AG04449 (cell line): ENCODE results near the gene ENG.

Experiments
- CTCF ChIA-PET: fragments of 350-600 bp; formaldehyde crosslinking; extraction: SDS; loops from one replicate; lab custom pipeline; 2021; ENCODE audit warnings: antibody characterized with exemption; lab: Yijun Ruan, JAX
- POLR2A ChIA-PET: fragments of 400-600, 350-600 bp; formaldehyde crosslinking; extraction: SDS; loops from one replicate; lab custom pipeline; 2020; ENCODE audit warnings: antibody characterized with exemption, inconsistent platforms; lab: Yijun Ruan, JAX
- DNase-seq: peaks from one replicate; pipeline ENCODE4 v3.0.0-alpha.2; 2010; ENCODE audit warnings: low read depth, low spot score
- H3K4me3 ChIP-seq: 2 replicates; pipeline ENCODE4 v1.5.1; 2011; ENCODE audit warnings: low read depth, mild to moderate bottlenecking, control low read depth, low read length
- TF ChIP-seq, protein P1 (sequence below): IDR thresholded peaks from one replicate; pipeline ENCODE4 v1.5.1; 2011; ENCODE audit warnings: mild to moderate bottlenecking, moderate library complexity, low read length, control low read depth, inconsistent platforms; ENCODE audit not compliant: insufficient read depth; ENCODE audit errors: missing control alignments

ENG gene

DNA sequence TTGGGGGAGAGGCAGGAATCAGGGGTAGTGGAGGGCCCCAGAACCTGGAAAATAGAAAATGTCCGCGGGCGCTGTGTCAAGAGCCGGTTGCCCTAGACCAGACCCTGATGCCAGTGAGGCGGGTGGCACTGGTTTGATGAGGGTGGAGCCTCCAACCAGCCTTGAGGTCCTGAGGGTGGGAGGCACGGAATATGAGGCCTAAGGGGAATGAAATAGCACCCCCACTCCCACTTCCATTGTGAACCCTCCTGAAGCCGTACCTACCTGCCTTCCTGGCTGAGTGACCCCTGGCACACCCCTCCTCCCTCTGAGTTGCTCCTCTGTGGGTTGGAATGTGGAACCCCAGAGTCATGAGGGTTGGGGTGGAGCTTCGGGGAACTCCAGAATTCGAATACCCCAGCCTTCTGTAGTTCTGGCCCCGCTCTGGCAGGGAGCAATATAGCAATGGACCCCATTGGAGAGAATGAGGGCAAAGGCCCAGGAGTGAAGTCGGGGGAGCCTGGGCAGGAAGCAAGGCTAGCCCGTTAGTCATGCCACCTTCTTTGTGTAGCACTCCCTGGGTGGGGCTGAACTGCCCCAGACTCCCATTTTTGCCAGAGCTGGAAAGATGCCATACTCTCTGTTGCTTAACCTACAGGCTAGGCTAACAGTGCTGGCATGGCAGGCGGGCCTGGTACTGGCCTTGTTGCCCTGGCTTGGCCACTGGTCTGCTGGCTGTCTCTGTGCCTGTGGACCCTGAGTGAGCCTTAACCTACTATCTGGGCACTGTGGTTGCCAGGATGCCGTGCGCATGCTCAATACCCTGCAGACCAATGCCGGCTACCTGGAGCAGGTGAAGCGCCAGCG is 50.7 kb downstream of the ENG start:
- H3K4me3 ChIP-seq = peak overlapping the region; percentile 81
- POLR2A ChIA-PET = interaction anchor here (0.6 to 2.3 kb wide), 8 partner anchors 8 to 119 kb away, joined by 3 to 11 read pairs (median 4); partner anchors contain the start of gene CDK9

GRCh38 chr9:127802576-127803443 is 51.6 kb downstream of the ENG start, which contains the start of gene FPGS:
Gene FPGS (plus strand): TSS chr9:127802882. CDS start chr9:127802925, 43 bp downstream.
- DNase-seq = peak; percentile 36
- TF ChIP-seq, protein P1, sequence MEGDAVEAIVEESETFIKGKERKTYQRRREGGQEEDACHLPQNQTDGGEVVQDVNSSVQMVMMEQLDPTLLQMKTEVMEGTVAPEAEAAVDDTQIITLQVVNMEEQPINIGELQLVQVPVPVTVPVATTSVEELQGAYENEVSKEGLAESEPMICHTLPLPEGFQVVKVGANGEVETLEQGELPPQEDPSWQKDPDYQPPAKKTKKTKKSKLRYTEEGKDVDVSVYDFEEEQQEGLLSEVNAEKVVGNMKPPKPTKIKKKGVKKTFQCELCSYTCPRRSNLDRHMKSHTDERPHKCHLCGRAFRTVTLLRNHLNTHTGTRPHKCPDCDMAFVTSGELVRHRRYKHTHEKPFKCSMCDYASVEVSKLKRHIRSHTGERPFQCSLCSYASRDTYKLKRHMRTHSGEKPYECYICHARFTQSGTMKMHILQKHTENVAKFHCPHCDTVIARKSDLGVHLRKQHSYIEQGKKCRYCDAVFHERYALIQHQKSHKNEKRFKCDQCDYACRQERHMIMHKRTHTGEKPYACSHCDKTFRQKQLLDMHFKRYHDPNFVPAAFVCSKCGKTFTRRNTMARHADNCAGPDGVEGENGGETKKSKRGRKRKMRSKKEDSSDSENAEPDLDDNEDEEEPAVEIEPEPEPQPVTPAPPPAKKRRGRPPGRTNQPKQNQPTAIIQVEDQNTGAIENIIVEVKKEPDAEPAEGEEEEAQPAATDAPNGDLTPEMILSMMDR = no peak
- CTCF ChIA-PET = interaction anchor here (0.8 to 3.9 kb wide), 6 partner anchors 10 to 322 kb away, joined by 3 to 12 read pairs (median 8); partner anchors contain the start of genes CDK9 and TOR2A
- POLR2A ChIA-PET = interaction anchor here (0.6 to 2.3 kb wide), 10 partner anchors 10 to 120 kb away, joined by 3 to 11 read pairs (median 4); partner anchors contain the start of genes AK1, CDK9 and ENG
- H3K4me3 ChIP-seq = peak within 1 kb of the TSS; percentile 81

More for the DNA sequence above, 50.7 kb downstream of the ENG start:
- CTCF ChIA-PET = interaction anchor here (1.5 to 3.9 kb wide), 4 partner anchors 11 to 69 kb away, joined by 6 to 12 read pairs (median 11); partner anchors contain the start of gene TOR2A
- TF ChIP-seq, protein P1 = no peak
- DNase-seq = no peak

- TF ChIP-seq, protein P1 = no peak
- DNase-seq = no peak
- POLR2A ChIA-PET = interaction anchor here (0.7 to 2.3 kb wide), 3 partner anchors 11 to 119 kb away, joined by 3 to 11 read pairs (median 3); partner anchors contain the start of gene ENG
- CTCF ChIA-PET = interaction anchor here (0.7 to 3.9 kb wide), 6 partner anchors 9 to 322 kb away, joined by 3 to 12 read pairs (median 7); partner anchors contain the start of gene CDK9
- peak overlapping the region; percentile 60 for H3K4me3 ChIP-seq
These were observed 52.4 kb downstream of the ENG start for GRCh38 chr9:127801955-127802575.

- H3K4me3 ChIP-seq = no peak overlapping the region
- TF ChIP-seq, protein P1 = no peak
- ChIA-PET POLR2A (interaction anchor here (0.6 kb wide), 2 partner anchors 39 to 55 kb away, joined by 3 read pairs; no protein-coding TSS in a partner anchor), CTCF (interaction anchor here (0.6 to 3.2 kb wide), 3 partner anchors 10 to 73 kb away, joined by 3 to 15 read pairs (median 4); partner anchors contain the start of gene CDK9)
- no peak for DNase-seq
These were observed 57.5 kb downstream of the ENG start for GRCh38 chr9:127796852-127797370.

DNA sequence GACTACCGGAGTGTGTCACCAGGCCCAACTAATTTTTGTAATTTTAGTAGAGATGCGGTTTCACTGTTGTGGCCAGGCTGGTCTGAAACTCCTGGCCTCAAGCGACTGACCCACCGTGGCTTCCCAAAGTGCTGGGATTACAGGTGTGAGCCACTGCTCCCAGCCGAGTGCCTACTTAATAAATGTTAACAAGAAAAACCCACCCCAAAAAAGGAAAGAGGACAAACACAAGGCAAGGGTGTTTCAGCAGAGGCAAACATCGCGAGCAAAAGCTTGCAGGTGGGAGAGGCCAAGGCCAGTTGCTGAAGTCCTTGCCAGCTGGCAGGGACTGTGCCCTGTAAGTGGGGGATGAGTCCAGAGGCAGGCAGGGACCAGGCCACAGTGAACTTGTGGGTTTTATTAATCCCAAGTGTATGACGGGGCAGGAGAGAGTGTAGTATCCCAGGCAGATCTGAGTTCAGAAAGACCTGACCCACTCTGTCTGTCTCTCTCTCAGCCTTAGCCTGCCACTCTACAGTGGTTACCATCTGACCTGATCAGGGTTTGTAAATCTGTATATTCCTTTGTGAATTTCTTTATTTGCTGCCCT is 58.1 kb downstream of the ENG start:
- no peak for DNase-seq
- ChIA-PET POLR2A (no interaction called here), CTCF (interaction anchor here (1.5 to 3.2 kb wide), 2 partner anchors 10 to 74 kb away, joined by 4 to 15 read pairs; partner anchors contain the start of gene CDK9)
- TF ChIP-seq, protein P1 = no peak
- no peak overlapping the region for H3K4me3 ChIP-seq
